Gastroesophageal sphincter (tissue), 3 donors: ENCODE measurements around the gene AP2A2.

Source experiments
- CTCF ChIP-seq, 4 experiments: fragments of 200-600 bp in 2 of 4; fragments of 450-650 bp in 2 of 4; sonication (generic) in 1 of 4; IDR thresholded peaks; one replicate each; pipeline ENCODE4 v1.5.1; 2017 to 2019; ENCODE audit warnings: antibody characterized with exemption in 4 of 4, mild to moderate bottlenecking in 2 of 4, moderate library complexity in 2 of 4
- POLR2A ChIP-seq, 2 donors: fragments of 450-650 bp; IDR thresholded peaks; one replicate each; pipeline ENCODE4 v1.6.1; 2017; ENCODE audit warnings: antibody characterized with exemption in 2 of 2, mild to moderate bottlenecking in 2 of 2, moderate library complexity in 1 of 2
- POLR2AphosphoS5 ChIP-seq: sonication (generic); formaldehyde crosslinking; IDR thresholded peaks from one replicate; pipeline ENCODE4 v1.6.1; 2017; ENCODE audit warnings: antibody characterized with exemption

- TF ChIP-seq CTCF (IDR thresholded peaks at IDR 0.05): no peak
- no peak for TF ChIP-seq POLR2A (IDR thresholded peaks at IDR 0.05)
- TF ChIP-seq POLR2AphosphoS5: no peak
Observed at GRCh38 chr11:907668-908067, 18.0 kb upstream of the AP2A2 start.
